ENCODE measurements around the gene PRKCZ.
A peak's percentile ranks its signal among the peaks of the same experiment; 100 is the strongest.

PRKCZ gene

GRCh38 chr1:2049718-2050431 lies at the start of gene PRKCZ:
Gene PRKCZ (plus strand): TSS chr1:2050411. CDS start chr1:2050631, 220 bp downstream.
- no peak for DNase-seq (ENCODE audit: low read depth in 2 of 2)

GRCh38 chr1:2000432-2000831 lies 49.8 kb upstream of the PRKCZ start:
- DNase-seq (ENCODE audit: low read depth in 2 of 2) = no peak

- no peak for DNase-seq (ENCODE audit: low read depth in 2 of 2)
Measured at GRCh38 chr1:2000850-2001249, 49.4 kb upstream of the PRKCZ start.

- no peak for DNase-seq (ENCODE audit: low read depth in 2 of 2)
Measured at GRCh38 chr1:2001773-2002411, 48.3 kb upstream of the PRKCZ start.

GRCh38 chr1:2003541-2004131 lies 46.6 kb upstream of the PRKCZ start, which contains the start of gene CFAP74:
Gene CFAP74 (minus strand): TSS chr1:2003786. CDS start chr1:1990956, 12,830 bp downstream.
- peak in 1 of 2 experiments; percentile 1 for DNase-seq (ENCODE audit: low read depth in 2 of 2)

- DNase-seq (ENCODE audit: low read depth in 2 of 2) = no peak
Measured at GRCh38 chr1:2004856-2005255, 45.4 kb upstream of the PRKCZ start.

GRCh38 chr1:2009101-2010053 lies 40.8 kb upstream of the PRKCZ start:
- no peak for DNase-seq (ENCODE audit: low read depth in 2 of 2)

GRCh38 chr1:2014181-2014580 lies 36.0 kb upstream of the PRKCZ start:
- DNase-seq (ENCODE audit: low read depth in 2 of 2) = no peak

GRCh38 chr1:2014741-2015735 lies 35.2 kb upstream of the PRKCZ start:
- DNase-seq (ENCODE audit: low read depth in 2 of 2) = no peak

- no peak for DNase-seq (ENCODE audit: low read depth in 2 of 2)
Measured at GRCh38 chr1:2016123-2016522, 34.1 kb upstream of the PRKCZ start.

GRCh38 chr1:2018217-2019171 lies 31.7 kb upstream of the PRKCZ start:
- no peak for DNase-seq (ENCODE audit: low read depth in 2 of 2)

GRCh38 chr1:2019172-2019543 lies 31.1 kb upstream of the PRKCZ start, which contains the start of gene GABRD:
Gene GABRD (plus strand): TSS chr1:2019345. CDS start chr1:2019424, 79 bp downstream.
- DNase-seq (ENCODE audit: low read depth in 2 of 2) = no peak

- DNase-seq (ENCODE audit: low read depth in 2 of 2) = no peak
Measured at GRCh38 chr1:2019571-2020309, 30.5 kb upstream of the PRKCZ start.

- DNase-seq (ENCODE audit: low read depth in 2 of 2) = no peak
Measured at GRCh38 chr1:2020310-2020655, 29.9 kb upstream of the PRKCZ start.

GRCh38 chr1:2021550-2021949 lies 28.7 kb upstream of the PRKCZ start:
- DNase-seq (ENCODE audit: low read depth in 2 of 2) = no peak

GRCh38 chr1:2022063-2022770 lies 28.0 kb upstream of the PRKCZ start:
- DNase-seq (ENCODE audit: low read depth in 2 of 2) = no peak

GRCh38 chr1:2023187-2023586 lies 27.0 kb upstream of the PRKCZ start:
- DNase-seq (ENCODE audit: low read depth in 2 of 2) = no peak

- no peak for DNase-seq (ENCODE audit: low read depth in 2 of 2)
Measured at GRCh38 chr1:2024451-2024850, 25.8 kb upstream of the PRKCZ start.
